ENCODE results near the gene NELFB. TPM values are rescaled to one million over a fixed set of nuclear protein-coding genes. Genes with fewer than 3 reads are reported as not detected.

NELFB gene
- total and polyA plus RNA-seq, 2 of the 4 experiments (the other 2 are of a cell fraction): 36.9 to 66.0 TPM

GRCh38 chr9:137223078-137223970, 31.8 kb upstream of the NELFB start (continued):
- TF ChIP-seq MAFK (IDR thresholded peaks at IDR 0.05; ENCODE audit: low read depth, low read length) (no peak), BHLHE40 (IDR thresholded peaks at IDR 0.05; ENCODE audit: low read depth, low read length) (no peak), RCOR1 (IDR thresholded peaks at IDR 0.05; ENCODE audit: insufficient replicate concordance, low read length) (no peak)

All from IMR-90 (cell line).